Chondrocyte (in vitro differentiated cells): ENCODE data around the gene ABHD14A. TPM values are rescaled to one million over a fixed set of nuclear protein-coding genes. Genes with fewer than 3 reads are reported as not detected.
A peak's percentile ranks its signal among the peaks of the same experiment; 100 is the strongest.

Experiments
- DNase-seq: peaks from one replicate; pipeline ENCODE4 v3.0.0; 2021; ENCODE audit warnings: mixed read lengths, low spot score
- H3K27ac Mint-ChIP-seq: one replicate; pipeline ENCODE4 v1.8.0; 2021; ENCODE audit warnings: mild to moderate bottlenecking, moderate library complexity, mixed read lengths; ENCODE audit not compliant: unreplicated experiment
- H3K27me3 Mint-ChIP-seq: 2 replicates; pipeline ENCODE4 v1.8.0; 2021; ENCODE audit warnings: low read depth, mixed read lengths
- H3K36me3 Mint-ChIP-seq: 2 replicates; pipeline ENCODE4 v1.8.0; 2021; ENCODE audit warnings: low read depth, mixed read lengths
- H3K4me1 Mint-ChIP-seq: 2 replicates; pipeline ENCODE4 v1.8.0; 2021; ENCODE audit warnings: low read depth, mild to moderate bottlenecking, mixed read lengths
- H3K4me3 Mint-ChIP-seq: one replicate; pipeline ENCODE4 v1.8.0; 2021; ENCODE audit warnings: mild to moderate bottlenecking, moderate library complexity, mixed read lengths; ENCODE audit not compliant: unreplicated experiment
- H3K9me3 Mint-ChIP-seq: 2 replicates; pipeline ENCODE4 v1.8.0; 2021; ENCODE audit warnings: low read depth, mixed read lengths
- CTCF ChIP-seq: fragments of 200-600 bp; sonication (generic); IDR thresholded peaks from 2 replicates; pipeline ENCODE4 v1.5.0; 2021; ENCODE audit warnings: antibody characterized with exemption, mild to moderate bottlenecking, moderate library complexity
- total RNA-seq: library from RNA; stranded (reverse); gene quantifications from 3 replicates; pipeline ENCODE4 v1.2.1, GENCODE V29; 2021

Gene ABHD14A
- total RNA-seq, 1 donor from 2014 or later: 10.2 TPM

GRCh38 chr3:51938780-51939425, 36.0 kb upstream of the ABHD14A start:
- Mint-ChIP-seq H3K9me3 (no peaks in the 10 kb centered on the region), H3K4me1 (peaks cover 33% of the 10 kb centered on the region), H3K4me3 (no peak overlapping the region), H3K27ac (no peak overlapping the region), H3K36me3 (peaks cover 26% of the 10 kb centered on the region), H3K27me3 (no peaks in the 10 kb centered on the region)
- no peak for DNase-seq
- TF ChIP-seq CTCF: no peak

DNA sequence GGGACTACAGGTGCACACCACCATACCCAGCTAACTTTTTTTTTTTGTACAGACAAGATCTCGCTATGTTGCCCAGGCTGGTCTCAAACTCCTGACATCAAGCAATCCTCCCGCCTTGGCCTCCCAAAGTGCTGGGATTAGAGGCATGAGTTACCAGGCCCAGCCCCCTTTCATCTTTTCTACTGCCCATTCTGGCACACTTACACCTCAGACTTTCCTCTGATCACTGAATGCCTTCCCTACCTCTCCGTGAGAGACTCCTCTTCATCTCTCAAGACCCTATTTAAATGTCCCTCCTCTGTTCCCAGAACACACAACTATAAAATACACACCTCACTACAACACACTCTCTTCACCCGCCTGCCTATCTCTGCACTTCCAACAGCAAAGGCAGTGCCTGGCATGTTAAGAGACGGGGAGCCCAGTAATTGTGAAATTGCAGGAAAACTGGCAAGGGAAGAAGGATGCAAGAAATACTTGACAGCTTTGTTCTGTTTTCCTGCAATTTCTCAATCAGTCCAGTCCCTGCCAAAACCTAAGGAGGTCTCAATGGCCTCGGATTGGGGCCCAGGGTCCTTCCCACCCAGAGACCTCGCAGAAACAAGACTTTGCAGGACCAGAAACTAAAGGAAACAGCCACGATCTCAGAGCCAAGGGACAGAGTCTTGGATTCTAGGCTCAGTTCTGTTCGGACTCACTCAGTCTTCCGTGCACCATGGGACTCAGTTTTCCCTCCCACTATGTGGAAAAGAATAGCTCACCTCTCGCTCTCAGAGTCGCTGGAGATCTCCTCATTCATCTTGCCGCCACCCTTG, 34.0 kb upstream of the ABHD14A start:
- no peaks in the 10 kb centered on the region for H3K27me3 Mint-ChIP-seq
- no peak for TF ChIP-seq CTCF
- peak overlapping the region; percentile 81 for H3K27ac Mint-ChIP-seq
- H3K9me3 Mint-ChIP-seq: no peaks in the 10 kb centered on the region
- peaks cover 33% of the 10 kb centered on the region for H3K4me1 Mint-ChIP-seq
- H3K36me3 Mint-ChIP-seq: peaks cover 15% of the 10 kb centered on the region
- DNase-seq: no peak
- H3K4me3 Mint-ChIP-seq: peak overlapping the region; percentile 78

DNA sequence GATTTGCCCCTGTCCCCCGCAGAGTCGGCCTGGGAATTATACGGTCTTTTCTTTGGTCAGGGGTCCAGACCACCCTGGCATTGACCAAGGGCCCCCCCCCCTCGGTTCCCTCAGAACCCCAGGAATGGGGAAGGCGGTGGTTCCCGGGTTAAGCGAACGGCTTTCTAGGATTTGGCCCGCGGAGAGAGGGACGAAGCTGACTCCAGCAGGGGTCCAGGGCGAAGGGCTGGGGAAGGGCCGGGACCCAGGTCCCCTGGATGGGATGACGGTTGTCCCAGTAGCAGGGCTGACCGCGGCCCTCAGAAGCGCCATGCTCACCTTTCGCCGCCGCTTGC, 33.4 kb upstream of the ABHD14A start:
- no peaks in the 10 kb centered on the region for H3K9me3 Mint-ChIP-seq
- H3K27ac Mint-ChIP-seq: peak overlapping the region; percentile 81
- DNase-seq: no peak
- peaks cover 33% of the 10 kb centered on the region for H3K4me1 Mint-ChIP-seq
- no peak for TF ChIP-seq CTCF
- peaks cover 15% of the 10 kb centered on the region for H3K36me3 Mint-ChIP-seq
- peak overlapping the region; percentile 78 for H3K4me3 Mint-ChIP-seq
- H3K27me3 Mint-ChIP-seq: no peaks in the 10 kb centered on the region

DNA sequence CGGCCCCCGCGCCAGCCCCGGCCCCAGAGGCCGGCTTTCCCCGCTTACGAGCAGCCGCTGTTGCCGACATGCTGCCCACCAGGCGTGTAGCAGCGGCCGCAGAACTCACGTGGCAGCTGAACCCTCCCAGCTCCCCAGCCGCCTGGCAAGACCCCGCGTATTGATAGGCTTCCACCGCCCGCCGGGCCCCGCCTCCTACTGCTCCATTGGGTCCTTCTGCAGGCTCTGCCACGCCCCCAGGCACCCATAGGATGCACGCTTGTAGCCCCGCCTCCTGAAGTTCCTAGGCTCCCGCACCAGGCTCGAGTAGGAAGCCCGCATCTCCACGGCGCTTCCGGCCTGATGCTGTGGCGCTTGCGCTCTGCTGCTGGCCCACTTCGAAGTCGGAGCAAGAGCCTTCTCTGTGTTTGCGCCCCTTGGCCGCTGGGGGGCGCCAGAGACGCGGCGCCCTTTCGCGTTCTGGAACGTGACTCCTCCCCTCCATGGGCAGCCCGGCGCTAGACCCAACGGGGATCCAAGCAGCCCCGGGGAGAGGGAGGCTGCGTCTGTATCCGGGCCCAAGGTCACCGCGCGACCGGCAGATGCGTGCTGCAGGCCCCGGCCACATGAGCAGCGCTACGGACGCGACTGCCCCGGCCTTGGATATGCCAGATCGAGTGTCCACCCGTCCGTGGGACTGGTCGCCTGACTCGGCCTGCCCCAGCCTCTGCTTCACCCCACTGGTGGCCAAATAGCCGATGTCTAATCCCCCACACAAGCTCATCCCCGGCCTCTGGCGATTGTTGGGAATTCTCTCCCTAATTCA, 32.9 kb upstream of the ABHD14A start, which contains the start of the genes PARP3 and RRP9:
Gene PARP3, plus strand, starts transcription at position 566 of the 805 bp plus-strand sequence. CDS start 993 bp downstream, outside the sequence.
Gene RRP9, minus strand, starts transcription at position 107 of the 805 bp plus-strand sequence. Its CDS starts 37 bp downstream, at position 70.
- H3K4me3 Mint-ChIP-seq: peak within 1 kb of the TSS; percentile 78
- H3K9me3 Mint-ChIP-seq: no peaks in the 10 kb centered on the region
- H3K36me3 Mint-ChIP-seq: peaks cover 12% of the 10 kb centered on the region
- H3K4me1 Mint-ChIP-seq: peaks cover 33% of the 10 kb centered on the region
- peak; percentile 100 for TF ChIP-seq CTCF
- peak; percentile 100 for DNase-seq
- peak within 1 kb of the TSS; percentile 81 for H3K27ac Mint-ChIP-seq
- no peaks in the 10 kb centered on the region for H3K27me3 Mint-ChIP-seq
